Middle frontal gyrus (tissue), 1 donor: ENCODE data around the gene ZMYND15.
A peak's percentile ranks its signal among the peaks of the same experiment; 100 is the strongest.
"Not testable (repeated sequence)": the region's sequence is repeated elsewhere in the genome, so short reads cannot be mapped to it uniquely, and the experiment has no call there.

ENCODE experiments used
- DNase-seq: peaks from one replicate; pipeline ENCODE4 v3.0.0-alpha.2; 2015; ENCODE audit warnings: low spot score; ENCODE audit errors: extremely low spot score

ZMYND15 gene, protein sequence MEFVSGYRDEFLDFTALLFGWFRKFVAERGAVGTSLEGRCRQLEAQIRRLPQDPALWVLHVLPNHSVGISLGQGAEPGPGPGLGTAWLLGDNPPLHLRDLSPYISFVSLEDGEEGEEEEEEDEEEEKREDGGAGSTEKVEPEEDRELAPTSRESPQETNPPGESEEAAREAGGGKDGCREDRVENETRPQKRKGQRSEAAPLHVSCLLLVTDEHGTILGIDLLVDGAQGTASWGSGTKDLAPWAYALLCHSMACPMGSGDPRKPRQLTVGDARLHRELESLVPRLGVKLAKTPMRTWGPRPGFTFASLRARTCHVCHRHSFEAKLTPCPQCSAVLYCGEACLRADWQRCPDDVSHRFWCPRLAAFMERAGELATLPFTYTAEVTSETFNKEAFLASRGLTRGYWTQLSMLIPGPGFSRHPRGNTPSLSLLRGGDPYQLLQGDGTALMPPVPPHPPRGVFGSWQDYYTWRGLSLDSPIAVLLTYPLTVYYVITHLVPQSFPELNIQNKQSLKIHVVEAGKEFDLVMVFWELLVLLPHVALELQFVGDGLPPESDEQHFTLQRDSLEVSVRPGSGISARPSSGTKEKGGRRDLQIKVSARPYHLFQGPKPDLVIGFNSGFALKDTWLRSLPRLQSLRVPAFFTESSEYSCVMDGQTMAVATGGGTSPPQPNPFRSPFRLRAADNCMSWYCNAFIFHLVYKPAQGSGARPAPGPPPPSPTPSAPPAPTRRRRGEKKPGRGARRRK

DNA sequence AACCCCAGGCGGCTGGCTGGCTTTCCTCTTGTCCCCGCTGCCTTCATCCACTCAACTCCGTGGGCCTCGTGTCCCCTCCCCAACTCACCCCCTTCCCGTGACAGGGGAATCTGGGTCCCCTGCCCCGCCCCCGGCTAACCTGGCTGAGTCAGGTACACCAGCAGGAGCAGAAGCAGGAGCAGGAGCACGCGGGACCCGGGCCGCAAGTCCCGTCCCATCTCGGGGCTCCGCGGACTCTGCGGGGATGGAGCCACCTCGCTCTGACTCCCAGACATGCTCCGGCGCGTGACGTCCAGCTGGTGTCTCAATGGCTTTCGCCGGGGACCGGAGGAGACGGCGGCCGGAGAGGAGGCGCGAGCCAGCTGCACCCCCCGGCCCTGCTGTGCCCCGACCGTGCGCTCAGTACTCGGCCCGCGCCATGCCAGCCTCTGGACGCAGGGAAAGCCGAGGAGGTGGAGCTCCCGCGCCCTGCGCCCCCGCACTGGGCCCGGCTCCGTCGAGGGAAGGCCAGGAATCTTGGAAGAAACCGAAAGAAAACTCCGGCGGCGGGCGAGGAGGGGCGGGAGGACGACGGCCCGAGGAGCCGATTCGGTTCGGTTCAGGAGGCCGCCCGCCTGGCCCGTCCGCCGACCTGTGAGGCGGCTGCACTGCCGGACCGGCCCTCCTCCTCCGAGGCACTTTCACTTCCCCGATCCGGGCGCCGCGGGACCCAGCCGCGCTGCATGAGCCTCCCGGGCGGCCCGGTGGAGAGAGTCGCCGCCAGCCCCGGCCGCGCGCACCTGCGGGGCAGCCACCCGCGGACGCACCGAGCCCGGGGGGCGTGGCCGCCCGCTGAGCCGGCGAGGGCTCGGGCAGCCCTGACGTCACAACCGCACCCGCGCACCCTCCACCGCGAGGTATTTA is at the start of gene ZMYND15, which contains the start of gene CXCL16:
Gene ZMYND15, plus strand, starts transcription at position 712 of the 903 bp plus-strand sequence. CDS start 716 bp downstream, outside the sequence.
Gene CXCL16, minus strand, starts transcription at position 807 of the 903 bp plus-strand sequence. Its CDS starts 589 bp downstream, at position 218.
- DNase-seq = no peak

GRCh38 chr17:4689872-4690271 is 49.8 kb upstream of the ZMYND15 start:
- DNase-seq = not testable (repeated sequence)

DNA sequence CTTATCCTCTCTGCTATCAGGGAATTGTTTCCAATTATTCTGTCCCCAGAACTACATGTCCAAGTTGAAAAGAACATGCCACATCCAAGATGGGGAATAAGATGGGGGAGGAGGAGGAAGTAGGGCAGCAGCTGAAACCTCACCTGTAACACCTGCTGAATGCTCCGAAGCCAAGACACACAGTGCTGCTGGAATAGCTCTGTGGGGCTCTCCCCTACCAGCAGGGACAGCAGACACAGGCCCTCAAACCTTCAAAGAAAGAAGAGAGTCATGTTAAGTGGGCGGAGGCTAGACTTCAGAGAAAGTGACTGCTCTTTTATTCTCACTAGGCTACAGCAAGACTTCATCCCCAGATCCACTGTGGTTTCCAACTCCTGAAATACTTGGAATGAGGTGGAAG is 48.9 kb upstream of the ZMYND15 start:
- no peak for DNase-seq

DNA sequence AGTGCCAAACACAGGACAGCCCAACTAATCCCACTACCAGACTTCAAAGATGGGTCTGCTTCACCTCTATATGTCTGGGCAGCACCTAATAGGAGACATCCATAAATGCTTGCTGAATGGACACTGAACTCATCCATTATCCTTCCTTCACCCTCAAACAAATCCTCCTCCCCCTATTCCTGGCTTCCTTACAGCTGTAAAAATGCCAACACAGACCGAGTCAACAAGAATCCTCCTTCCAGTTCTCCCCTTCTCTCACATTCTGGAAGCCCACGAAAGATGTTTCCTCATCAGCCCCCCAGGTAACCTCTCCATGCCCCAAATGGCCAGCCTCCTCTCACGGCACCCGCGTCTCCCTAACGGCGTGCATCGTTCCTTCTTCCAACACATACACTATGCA is 47.9 kb upstream of the ZMYND15 start:
- no peak for DNase-seq

DNA sequence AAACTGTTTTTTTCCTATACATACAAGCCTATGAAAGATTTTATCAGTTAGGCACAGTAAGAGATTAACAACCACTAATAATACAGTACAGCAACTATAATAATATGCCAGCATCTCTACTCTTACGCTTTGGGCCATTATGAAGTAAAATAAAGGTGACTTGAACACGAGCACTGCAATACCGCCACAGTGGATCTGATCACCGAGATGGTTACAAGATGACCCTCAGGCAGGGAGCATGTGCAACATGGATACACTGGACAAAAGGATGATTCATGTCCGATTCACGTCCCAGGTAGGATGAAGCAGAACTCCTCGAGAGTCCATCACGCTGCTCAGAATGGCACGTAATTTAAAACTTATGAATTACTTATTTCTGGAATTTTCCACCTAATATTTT is 46.2 kb upstream of the ZMYND15 start:
- DNase-seq = no peak

DNA sequence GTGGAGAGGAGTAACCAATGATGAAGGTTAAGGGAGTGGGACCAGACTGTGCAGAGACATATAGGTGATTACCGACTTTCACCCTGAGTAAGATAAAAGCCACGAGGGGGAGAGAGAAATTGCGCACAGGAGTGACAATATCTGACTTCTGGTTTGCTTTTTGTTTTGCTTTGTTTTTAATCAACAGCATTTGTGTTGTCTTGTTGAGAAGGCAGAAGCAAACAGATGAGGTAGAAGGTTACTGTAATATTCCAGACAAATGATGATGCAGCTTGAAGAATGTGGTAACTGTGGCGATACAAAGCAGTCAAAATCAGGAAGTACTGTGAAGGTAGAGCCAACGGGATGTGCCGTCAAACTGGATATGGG is 43.2 kb upstream of the ZMYND15 start:
- no peak for DNase-seq

GRCh38 chr17:4699401-4700056 is 40.1 kb upstream of the ZMYND15 start:
- not testable (repeated sequence) for DNase-seq

DNA sequence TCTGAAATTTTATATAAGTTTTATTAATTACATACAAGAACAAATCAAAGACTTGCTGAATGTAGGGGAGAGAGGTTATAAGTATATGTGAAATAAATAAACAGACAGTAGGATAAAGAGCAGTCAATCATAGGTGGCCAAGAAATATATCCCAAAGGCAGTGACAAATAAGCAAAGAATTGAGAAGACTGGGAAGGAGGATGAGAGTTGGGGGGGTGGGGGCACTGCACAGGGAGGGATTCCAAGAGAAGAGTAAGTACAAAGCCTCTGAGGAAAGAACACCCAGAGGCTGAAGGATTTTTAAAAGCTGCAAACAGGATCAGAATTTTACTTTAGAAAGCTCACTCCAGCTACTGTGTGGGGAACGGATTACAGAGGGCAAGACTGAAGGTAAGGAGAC is 38.5 kb upstream of the ZMYND15 start:
- DNase-seq = no peak

DNA sequence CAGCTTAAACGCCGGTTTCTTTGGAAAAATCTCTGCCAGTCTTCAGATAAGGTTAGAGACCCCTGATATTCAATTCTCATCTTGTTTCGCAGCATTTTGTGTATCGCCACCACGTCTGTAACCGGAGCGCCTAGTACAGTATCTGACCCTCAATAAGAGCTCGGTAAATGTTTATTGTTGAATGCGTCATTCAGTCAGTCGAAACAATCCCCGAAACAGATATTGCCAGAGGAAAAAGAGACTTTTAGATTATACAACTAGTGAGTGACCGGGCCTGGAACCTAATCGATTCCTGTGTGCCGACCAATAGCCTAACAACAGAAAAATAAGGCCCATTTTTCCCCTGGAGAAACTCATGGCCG is 36.3 kb upstream of the ZMYND15 start:
- no peak for DNase-seq

GRCh38 chr17:4704574-4704907 is 35.1 kb upstream of the ZMYND15 start:
- not testable (repeated sequence) for DNase-seq

GRCh38 chr17:4704991-4705390 is 34.6 kb upstream of the ZMYND15 start:
- no peak for DNase-seq

DNA sequence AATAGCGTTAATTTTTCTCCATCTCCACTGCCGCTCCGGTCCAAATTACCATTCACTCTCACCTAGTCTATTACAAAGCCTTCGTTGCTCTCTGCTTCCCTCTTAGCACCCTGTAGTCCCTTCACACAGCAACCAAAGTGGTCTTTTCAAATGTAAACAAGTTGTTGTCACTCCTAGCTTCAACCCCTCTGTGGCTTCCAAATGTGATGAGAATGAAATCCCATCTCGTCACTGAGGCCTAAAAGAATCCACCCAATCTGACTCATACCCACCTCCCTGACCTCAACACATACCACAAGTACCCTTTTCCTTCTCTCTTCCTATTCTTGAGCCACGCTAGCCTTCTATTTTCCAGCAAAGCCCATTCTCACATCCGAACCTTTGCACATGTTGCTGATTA is 33.5 kb upstream of the ZMYND15 start:
- DNase-seq = no peak

- DNase-seq = no peak
Measured at GRCh38 chr17:4708436-4708835, 31.2 kb upstream of the ZMYND15 start.

DNA sequence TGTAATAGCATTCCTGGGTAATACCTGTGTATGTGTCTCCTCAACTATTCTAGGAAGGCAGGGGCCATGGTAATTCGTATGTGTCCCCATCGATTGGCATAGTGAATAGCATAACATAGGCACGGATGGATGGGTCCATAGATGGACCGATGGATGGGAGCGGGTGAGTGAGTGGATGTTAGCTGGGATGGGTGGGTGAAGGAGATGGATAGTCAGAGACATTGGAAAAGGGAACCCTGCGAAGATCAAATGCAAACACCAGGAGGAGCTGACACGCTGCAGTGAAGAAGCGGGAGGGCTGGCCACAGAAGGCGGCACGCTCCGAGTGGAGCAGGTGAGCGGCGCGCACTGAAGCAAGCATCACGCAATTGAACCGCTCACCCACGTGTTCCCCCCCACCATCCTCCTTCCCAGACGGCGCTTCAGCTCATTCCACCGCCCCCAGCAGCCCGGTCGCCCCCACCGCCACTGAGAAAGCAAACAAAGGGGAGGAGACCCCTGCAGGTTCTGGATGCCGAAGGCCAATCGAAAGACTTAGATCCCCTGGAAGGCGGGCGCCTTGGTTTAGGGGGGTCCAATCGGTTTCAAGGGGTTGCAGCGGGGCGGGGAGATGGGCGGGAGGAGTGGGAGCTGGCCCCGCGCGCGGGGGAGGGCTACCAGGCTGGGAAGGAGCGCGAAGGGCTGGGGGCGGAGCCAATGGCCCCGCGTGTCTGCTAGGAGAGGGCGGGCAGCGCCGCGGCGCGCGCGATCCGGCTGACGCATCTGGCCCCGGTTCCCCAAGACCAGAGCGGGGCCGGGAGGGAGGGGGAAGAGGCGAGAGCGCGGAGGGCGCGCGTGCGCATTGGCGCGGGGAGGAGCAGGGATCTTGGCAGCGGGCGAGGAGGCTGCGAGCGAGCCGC is 29.6 kb upstream of the ZMYND15 start, which contains the start of gene ARRB2:
Gene ARRB2, plus strand, starts transcription at position 839 of the 899 bp plus-strand sequence. CDS start 90 bp downstream, outside the sequence.
- DNase-seq = peak; percentile 94

DNA sequence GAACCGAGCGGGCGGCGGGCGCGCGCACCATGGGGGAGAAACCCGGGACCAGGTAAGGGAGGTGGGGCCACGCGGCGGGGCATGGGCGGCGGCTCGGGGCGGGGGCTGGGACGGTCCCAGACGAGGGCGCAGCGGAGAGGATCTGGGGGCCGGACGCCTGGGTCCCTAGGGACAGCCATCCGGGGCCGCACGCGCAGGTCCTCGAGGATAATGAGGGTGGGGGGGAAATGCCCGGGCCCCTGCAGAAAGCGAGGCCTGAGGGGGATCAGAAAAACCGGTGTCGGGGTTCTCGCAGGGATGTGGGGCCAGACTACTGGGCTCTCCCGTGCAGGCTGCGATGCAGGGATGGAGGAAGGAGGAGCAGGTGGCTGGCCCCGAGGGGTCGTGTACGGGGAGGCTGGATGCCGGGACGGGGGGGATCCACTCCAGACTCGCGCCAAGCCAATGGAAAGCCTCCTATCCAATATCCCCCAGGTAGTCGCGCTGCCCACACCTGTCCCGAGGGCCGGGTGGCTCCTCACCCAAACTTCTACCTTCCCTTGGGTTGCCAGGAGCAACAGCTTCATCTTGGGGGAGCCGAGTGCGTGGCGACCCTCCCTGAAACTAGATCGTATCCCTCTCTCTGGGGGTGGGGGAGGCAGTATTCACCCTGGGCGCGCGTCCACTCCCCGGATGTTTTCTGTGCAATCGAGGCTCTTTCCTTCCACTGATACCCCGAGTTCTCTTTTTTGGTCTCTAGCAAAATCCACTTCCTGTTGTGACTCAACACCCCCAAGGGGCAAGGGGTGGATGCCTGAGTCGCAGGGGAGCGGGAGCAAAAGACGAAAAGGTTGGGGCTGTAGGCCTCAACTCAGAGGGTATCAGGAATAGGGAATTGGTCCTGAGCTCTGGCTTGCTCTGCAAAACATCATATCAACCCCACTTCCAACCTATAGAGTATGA is 28.7 kb upstream of the ZMYND15 start:
- DNase-seq = no peak

DNA sequence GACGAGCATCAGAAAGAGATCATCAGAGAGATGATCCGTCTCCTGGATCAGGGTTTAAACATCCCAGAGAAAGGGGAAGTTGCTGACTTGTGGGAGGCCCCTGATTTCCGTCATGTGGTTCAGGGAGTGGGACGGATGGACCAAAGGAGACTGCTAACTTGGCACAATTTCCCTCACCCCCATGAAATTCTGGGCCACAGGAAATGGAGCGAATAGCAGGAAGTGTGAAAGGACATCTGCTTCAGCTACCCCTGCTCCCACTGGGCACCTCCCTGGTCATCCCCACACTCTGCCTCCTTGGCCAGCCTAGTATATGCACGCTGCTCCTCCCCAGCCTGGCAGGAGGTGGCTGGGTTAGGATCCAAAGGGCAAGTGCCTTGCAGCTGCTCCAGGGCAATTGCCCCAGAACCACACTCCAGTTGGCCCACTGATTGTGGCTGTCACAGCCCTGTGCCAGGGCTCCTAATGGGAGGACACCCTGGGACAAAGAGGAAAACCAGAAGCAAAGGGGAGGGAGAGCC is 27.9 kb upstream of the ZMYND15 start:
- DNase-seq = peak; percentile 20

GRCh38 chr17:4712526-4712925 is 27.1 kb upstream of the ZMYND15 start:
- no peak for DNase-seq

- DNase-seq = not testable (repeated sequence)
Measured at GRCh38 chr17:4714340-4715062, 25.1 kb upstream of the ZMYND15 start.
